Iris pigment epithelial cell (primary cell): Measurements from ENCODE around the gene SCUBE1.
A peak's percentile ranks its signal among the peaks of the same experiment; 100 is the strongest.

ENCODE experiments used
- DNase-seq: peaks from one replicate; pipeline ENCODE4 v3.0.0-alpha.2; 2011; ENCODE audit warnings: low read depth

Gene SCUBE1

DNA sequence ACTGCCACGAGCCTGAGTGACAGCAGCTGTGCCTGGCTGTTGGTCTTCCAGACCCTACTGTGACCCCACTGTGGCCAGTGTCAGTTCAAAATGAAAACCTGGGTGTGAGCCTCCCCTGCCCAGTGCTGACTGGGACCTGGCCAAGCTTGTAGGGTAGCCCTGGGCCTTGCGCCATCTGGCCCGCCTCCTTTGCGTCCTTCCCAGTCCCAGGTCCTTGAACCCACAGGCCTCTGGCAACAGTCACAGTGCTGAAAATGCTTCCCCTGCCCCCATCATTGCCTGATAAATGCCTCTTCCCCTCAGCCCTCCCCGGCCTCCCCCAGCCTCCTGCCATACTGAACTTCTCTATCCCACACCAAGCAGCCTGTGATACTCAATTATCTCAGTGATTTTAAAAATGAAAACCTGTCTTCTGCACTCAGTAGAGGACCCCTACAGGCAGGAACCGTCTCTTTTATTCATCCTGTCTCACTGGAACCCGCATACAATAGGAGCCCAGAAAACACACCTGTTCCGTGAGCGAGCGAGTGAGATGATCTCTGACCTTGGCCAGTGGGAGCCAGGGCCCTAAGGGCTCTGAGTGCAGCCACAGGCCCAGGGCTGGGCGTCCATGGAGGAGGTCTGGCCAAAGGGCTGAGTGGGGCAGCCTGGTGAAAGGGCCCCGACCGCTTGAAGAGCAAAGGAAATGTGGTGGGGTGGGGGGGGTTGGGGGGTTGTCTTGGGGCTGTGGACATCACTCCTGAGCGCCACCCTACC, 106.6 kb downstream of the SCUBE1 start:
- no peak for DNase-seq

DNA sequence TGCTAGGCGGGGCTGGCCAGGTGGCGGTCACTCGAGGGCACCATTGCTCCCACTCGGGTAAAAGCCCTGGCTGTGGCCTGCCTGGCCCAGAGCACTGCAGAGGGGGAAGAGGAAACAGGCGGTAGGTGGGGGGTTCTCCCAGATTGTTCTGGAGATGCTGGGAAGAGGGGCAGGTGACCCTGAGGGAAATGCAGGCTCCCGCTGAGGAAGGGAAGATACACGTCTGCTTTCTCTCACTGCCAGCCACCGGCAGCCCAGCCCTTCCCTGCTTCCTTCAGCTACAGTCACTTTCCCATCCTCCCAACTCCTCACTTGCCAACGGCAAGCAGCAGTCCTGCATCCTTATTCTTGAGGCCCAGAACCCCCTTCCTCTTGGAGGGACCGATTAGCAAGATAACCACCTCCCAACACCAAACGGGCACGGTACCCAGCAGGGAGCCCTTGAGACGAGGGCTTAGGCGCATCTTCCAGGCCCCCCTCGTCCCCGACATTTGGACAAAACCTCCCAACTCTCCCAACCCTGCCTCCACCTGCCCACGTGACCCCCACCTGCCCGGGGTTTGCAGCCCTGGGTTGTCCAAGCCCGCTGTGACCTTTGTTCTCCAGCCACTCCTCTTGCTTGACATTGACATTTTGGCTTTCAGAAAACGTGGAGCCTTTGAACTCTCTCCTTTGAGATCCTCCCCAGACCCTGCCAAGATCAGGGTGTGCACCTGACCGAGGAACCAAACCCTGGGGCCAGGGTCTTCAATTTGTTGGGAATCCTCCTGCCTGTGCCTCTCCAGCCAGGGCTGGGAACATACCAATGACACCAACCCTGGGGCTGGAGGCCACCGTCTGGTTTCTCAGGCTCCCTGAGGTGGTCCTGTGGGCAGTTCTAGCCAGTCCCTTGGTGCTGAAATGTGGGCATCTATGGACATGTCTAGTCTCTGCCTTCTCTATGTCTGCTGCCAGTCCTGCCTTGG, 107.4 kb downstream of the SCUBE1 start:
- no peak for DNase-seq

DNA sequence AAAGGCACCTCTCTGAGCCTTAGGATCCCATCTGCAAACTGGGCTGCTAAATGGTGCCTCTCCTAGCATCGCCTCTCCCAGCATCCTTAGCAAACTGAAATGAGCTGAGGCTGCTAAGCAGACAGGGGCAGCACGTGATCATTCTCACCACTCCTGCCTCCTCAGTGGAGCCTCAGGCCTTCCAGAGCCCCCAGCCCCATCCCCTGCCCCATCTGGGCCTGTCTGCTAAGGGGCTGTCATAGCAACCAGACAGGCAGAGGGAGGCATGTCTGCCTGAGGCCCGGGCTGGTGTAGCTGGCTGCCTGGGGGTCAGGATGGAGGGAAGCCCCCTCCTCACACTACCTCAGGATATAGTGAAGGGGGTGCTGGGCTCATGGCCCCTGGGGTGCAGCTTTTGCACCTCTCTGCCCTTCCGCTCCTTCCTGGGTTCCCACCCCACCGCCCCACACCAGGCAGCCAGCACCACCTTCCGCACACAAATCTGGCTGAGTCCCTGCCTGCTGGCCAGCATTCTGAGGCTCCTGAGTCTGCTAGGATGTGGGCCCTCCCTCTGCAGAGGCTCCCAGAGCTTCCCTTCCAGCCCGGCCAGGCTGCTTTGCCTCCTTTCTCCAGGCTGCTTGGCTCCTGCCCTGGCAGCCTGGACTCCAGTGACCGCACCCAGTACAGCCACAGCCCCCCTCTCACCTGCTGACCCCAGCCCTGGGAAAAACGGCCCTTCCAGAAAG, 108.7 kb downstream of the SCUBE1 start:
- no peak for DNase-seq

DNA sequence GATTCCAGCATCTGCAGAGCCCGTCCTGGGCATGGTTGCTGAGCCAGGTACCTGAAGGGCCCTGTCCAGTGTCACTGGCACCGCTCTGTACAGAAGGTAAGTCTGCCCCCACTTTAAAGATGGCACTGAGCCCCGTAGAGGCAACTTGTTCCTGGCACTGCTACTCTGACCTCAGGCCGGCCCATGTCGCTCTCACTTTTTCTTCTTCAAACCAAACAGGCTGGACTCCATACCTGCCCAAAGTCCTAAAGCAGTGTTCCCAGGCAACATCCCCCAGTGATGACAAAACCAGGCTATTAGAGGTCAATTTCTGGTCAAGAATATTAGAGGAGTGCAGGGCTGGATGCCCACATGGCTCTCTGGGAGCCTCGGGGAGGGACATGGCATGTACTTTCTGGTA, 109.6 kb downstream of the SCUBE1 start:
- no peak for DNase-seq

DNA sequence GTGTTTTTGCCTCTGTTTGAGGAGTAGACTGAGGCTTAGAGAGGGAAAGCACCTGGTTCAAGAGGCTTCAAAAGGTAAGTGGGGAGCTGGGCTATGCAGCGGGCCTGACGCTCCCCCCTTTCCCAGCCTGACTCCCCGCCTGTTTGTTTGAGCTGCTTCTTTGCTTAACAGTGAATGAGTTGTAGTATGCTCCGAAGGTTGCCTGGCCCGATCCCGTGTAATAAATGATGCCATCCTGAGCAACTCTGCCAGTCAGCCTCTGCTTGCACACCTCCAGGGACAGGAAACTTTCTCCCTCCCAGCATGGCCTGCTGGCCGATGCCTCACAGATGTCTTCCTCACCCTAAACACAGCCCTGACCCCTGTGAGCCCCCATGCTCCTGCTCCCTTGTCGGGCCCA, 110.7 kb downstream of the SCUBE1 start:
- no peak for DNase-seq

DNA sequence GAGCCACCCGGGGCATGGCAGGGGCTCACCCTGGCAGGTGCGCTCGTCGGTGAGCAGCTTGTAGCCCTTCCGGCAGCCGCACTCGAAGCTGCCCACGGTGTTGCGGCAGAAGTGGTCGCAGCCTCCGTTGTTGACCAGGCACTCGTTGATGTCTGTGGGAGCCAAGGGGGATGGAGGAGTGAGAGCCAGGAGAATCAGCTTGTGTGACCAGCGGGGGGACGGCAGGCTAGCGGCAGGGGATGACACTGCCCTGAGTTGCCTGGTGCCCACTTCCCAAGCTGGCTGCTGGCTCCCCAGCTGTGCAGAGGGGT, 111.5 kb downstream of the SCUBE1 start:
- DNase-seq = no peak

DNA sequence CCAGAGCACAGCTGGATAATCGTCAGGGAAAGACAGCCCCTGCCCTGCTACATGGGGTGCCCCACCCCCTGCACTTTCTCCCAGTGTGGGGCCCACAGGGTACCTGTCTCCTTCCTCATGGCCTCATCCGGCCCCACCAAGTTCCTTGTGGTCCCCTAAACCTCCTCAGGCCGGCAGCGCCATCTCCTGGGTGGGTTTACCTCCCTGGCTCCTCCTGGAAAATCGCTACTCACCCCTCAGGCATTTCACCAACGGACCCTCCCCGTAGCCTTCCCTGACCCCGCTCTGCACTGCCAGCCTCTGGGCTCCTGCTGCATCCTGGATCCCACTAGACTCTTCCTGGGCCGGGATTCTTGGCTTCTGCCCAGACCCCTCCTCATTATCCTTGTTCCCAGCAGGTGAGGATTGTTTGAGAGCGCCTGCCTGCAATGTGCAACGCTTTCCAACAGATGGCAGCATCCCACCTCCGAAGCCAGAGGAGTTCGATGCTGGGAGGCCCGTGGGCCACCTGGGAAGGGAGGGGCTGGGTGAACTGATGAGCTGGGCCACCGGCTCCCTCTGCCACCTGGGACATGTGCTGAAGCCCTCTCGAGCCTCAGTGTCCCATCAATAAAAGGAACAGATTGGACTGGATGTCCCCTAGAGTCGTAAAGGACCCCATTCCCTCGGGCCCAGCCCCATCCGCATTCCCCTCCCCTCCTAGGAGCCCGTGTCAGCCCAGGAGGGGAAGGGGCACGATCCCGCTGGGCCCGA, 112.0 kb downstream of the SCUBE1 start:
- DNase-seq = peak; percentile 25

DNA sequence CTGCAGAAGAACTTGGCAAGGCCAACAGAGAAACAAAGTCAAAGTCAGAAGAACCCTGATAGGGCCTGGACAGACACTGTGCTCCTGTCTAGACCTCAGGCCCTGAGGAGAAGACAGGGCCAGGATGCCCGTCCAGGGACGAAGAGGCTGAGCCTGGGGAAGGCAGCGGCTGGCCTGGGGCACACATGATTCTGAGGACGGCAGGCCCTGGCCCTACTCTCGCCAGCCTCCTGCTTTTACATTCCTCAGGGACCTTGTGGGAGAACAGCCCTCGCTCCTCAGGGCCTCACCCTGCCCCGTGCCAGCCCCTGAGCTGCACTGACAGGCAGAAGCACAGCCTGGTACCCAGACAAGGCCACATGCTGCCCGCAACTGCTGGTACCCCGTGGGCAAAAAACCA, 112.6 kb downstream of the SCUBE1 start:
- no peak for DNase-seq

DNA sequence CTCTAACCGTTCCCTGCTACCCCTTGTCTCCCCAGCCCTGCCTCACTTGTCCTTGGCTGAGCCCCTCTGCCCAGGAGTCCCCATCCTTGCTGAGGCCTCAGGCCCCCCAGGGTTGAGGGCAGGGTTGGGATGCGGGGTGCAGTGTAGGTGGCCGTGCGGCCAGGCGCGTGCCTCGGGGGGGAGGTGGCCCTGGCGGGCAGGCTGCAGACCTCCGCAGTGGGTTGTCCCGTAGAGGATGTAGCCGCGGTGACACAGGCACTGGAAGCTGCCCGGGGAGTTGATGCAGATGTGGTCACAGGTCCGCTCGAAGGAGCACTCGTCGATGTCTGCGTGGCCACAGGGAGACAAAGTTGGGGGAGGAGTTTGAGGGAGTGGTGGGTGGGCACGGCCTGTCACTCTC, 114.3 kb downstream of the SCUBE1 start:
- DNase-seq = no peak

DNA sequence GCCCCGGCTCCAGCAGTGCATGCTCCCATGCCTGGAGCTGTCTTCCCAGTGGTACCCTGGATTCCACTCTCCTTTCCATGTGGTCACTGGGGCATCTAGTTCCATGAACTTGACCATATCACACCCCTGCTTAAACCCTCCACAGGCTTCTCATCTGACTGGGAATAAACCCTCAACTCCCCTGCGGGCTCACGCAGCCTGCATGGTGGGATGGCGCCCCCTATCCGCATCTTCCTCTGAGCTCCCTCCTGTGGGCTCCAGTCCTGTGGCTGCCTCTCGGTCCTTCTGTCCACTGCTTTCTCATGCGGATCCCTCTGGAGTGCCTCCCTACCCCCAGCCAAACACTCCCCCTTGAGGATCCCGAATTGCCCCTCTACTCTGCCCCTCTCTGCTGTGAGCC, 114.8 kb downstream of the SCUBE1 start:
- peak; percentile 28 for DNase-seq

DNA sequence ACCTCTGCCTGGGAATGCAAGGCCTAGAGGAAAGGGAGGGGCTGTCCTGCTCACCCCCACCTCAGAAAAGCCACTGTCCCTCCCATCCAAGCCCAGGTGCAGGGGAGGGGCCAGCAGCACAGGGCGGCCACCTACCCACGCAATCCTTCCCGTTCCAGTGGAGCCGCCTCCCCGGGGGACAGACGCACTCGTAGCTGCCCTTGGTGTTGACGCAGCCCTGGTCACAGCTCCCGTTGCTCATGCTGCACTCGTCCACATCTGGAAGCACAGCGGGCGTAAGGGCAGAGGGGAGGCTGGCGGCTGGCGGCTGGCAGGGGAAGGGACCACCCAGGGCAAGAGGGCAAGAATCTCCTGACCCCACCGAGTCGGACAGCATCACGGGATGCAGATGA, 115.9 kb downstream of the SCUBE1 start:
- no peak for DNase-seq

DNA sequence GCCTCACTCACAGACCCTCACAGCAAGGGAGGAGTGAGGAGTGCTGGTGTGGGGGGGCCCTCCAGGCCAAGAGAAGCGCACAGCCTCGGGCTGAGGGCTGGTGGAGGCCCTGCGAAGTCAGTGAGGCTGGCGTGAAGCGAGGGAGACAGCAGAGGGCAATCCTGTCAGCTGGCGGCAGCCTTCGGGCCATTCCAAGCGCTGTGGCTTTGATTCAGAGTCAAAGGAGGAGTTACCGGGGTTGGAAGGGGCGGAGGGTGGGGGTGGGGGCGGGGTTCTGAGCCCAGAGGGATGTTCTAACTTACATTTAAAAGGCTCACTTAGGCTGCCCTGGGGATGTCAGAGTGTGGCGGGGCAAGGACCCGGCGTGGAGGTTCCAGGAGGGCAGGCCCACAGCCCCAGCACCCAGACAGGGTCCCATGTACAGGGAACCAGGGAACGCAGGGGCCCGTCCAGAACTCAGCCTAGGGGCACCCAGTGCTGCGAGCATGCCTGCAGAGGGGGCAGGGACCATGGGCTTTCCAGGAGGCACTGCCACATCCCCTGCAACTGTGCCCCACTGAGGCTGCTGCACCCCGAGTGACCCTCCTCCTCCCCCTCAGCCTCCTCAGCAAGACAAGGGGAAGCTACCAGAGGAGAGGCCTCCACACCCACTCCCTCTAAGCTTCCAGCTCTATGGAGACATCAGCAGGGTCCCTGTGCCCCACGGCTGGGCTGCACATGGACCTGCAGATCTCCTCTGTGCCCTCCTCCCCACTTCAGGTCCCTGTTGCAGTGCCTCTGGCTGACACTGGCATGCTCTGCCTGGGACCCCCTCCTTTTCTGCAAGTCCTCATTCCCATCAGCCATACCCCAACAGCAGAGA, 116.6 kb downstream of the SCUBE1 start:
- DNase-seq = peak; percentile 11

DNA sequence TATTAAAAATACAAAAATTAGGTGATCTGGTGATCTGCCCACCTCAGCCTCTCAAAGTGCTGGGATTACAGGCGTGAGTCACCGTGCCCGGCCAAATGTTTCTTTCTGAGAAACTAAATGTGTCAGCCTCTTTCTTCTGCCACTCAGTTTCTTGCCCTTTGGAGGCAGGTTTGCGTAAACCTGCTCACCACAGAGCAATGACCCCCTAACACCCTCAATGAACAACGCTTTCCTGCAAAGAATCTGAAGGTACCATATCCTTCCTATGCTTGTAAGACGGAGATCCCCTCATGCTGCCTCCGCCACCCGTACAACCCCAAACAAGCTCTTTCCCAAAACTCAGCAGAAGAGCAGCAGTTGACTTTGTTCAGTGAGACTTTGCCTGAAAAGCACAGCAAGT, 117.6 kb downstream of the SCUBE1 start:
- DNase-seq = peak; percentile 7

DNA sequence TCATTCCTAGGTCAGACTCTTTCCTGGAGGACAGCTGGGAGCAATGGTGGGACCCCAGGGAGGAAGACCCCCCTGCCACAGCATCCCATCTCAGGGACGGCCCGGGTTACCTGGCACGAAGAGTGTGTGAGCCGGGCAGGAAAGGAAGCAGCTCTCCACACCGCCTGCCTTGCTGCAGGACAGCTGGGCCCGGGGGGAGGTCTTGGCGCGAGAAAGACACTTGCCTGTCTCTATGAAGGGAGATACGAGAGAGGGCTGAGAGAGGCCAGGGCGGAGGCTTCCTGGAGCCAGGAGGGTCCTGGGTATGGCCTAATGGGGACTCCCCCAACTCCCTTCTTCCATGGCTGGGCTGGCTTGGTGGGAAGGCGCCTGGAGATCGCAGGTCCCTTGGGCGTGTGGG, 120.2 kb downstream of the SCUBE1 start:
- no peak for DNase-seq

DNA sequence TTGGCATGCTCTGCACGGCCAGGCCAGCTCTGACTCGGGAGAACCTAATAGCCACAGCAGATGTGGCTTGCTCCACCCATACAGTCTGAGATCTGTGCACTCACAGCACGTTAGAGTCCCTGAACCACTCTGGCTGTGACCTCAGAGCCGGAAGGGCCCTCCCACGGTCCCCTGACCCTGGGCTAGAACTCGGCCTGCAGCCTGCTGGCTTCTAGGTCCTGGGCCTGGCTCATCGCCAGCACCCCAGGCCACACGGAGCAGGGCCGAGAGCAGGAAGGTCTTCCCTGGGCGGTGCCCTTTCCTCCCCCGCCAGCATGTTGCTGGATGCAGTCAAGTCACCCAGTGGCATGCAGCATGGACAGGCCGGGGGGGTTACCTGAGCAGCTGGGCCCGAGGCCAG, 120.9 kb downstream of the SCUBE1 start:
- DNase-seq = no peak

DNA sequence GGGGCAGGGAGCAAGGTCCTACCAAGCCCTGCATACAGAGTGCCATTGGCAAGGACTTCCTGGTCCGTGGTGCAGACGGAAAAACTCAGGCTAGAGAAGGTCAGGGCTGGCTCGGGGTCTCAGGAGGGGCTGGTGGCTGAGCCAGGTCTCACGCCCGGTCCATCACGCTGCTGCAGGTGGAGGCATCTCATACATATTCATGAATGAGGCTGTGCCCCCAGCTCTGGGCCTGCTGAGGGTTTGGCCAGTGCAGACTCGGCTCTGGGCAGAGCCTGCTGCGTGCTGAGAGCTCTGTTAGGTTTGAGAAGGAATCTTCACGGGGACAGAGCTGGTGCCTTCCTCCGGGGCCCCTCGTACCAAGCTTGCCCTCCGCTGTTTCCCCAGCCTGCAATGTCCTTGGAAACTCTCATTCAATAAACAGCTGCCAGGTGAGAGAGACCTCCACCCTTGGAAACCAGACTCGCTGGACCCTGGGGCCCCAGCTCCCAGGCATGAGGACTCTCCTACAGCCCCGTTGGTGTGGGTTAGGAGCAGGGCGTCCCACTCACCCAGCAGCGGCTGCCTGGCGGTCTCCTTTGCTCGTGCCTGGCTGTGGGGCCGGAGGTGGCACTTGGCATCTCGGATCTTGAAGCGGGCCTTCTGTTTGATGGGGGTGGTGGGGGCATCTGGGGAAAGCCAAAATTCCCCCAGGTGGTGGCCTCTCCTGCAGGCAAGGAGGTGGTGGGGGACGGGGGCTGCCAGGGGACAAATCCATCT, 122.4 kb downstream of the SCUBE1 start:
- DNase-seq = no peak

DNA sequence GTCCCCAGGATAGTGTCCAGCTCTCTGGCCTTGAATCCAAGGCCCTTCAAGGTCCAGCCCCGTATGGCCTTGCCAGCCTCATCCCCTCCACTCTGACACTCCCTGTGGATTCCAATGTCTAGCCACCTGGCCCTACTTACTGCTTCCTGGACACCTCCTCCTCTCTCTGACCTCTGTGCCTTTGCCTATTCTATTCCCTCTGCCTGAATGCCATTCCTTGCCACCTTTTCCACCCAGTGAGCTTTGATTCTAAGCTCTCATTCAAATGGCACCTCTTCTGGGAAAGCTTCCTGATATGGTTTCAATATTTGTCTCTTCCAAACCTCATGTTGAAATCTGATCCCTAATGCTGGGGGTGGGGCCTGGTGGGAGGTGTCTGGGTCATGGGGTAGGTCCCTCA, 124.4 kb downstream of the SCUBE1 start:
- no peak for DNase-seq

DNA sequence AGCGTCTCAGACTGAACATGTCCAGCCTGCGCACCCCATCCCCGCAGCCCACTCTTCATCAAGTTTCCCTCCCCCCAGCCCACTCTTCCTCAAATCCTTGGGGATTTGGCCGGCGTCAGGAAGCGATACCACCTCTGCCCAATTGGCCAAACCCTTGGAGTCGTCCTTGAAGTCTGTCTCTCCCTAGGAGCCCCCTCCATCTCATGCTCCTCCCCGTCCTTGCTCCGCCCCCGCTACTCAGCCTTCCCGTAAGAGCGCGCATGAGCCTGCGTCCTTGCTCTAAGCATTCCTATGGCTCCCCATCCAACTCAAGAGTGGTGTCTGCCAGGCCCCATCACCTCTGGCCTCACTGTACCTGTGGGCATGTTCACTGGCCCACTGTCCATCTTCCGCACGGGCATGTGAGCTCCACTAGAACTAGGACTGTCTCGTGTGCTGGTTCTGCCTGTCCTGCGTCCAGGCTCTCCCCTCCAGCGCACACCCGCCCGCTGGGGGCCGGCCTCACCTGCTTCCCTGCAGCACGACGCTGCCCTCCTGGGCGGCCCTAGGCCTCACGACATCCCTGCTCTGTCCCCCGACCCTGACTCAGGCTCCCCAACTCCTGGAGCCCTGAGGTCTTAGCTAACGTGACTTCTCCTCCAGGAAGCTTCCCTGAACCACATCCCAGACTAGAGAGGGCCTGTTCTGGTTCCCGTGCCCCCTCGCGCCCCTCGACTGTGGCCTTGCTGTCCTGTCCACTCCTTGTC, 125.7 kb downstream of the SCUBE1 start:
- no peak for DNase-seq

DNA sequence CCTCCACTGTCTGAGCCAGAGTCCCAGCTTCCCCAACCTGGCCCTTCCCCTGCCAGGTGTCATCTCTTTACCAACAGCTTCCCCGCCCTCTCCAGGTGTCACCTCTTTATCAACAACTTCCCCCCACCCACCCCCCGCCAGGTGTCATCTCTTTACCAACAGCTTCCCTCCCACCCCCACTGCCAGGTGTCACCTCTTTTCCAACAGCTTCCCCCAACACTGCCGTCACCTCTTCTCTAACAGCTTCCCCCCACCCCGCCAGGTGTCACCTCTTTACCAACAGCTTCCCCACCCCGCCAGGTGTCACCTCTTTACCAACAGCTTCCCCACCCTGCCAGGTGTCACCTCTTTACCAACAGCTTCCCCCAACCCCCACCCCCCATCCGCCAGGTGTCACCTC, 126.4 kb downstream of the SCUBE1 start:
- DNase-seq = no peak

DNA sequence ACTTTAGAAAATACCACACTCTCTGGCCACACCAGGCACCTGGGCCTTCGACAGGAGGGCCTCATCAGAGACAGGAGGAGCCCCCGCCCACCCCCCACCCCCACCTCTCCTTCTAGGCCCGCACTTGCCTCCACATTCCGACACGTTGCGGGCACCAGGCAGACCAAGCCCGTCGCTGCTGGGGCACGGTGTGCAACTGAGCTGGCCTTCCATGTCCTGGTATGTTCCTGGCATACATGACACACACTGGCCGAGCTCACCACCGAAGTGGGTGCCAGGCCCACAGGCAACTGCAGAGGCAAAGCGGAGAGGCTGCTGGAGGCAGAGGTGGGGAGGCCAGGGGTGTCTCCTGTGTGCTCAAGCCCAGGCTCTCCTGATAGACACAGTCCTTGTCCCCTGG, 129.2 kb downstream of the SCUBE1 start:
- DNase-seq = no peak
